ENCODE results near the gene MRPS31.

The MRPS31 gene

DNA sequence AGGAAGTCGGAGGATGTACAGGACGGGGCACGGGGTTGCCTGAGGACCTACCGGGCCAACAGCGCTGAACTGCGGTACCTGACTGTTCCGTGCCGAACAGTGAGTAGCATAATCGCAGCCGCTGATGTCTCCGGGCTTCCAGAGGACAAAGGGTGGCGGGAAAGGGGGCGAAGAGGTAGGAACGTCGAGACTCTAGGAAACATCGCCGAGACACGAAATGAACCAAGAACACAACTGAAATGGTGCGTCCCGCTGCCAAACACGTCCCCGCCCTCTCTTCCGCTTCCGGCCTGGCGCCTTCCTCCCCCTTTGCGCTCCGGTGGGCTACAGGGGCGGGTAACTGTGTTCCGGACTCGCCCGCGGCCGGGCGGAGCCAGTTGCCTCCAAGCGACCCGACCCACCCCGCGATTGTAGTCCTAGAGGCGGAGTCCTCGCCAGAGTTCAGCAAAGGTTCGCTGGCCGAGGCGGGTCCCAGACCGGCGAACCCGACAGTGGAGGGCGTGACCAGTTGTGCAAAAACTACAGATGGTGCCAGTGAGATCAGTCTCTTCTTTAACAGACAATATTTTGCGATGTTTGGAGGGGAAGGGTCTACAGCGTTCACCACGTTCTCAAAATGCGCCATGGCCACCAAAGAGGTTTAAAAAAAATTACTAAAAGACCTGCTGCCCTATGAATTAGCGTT is at the start of gene MRPS31:
MRPS31 (minus strand) TSS at position 257 of the 685 bp plus-strand sequence; CDS start at position 203, 54 bp downstream.
- Histone ChIP-seq H3K36me3 (ENCODE audit: control insufficient read depth in 2 of 2, insufficient read depth in 2 of 2, low read length in 2 of 2) (no peaks in the 10 kb centered on the region), H3K27me3 (ENCODE audit: control insufficient read depth in 2 of 2, insufficient read depth in 2 of 2, low read length in 2 of 2) (no peaks in the 10 kb centered on the region), H3K9me3 (ENCODE audit: control insufficient read depth in 2 of 2, low read length in 2 of 2) (no peaks in the 10 kb centered on the region), H3K9ac (ENCODE audit: low read depth in 1 of 2, low read length in 2 of 2) (peak within 1 kb of the TSS; percentile 97 to 98), H3K4me1 (ENCODE audit: control insufficient read depth in 2 of 2, insufficient read depth in 2 of 2, low read length in 2 of 2) (peaks cover 6 to 10% of the 10 kb centered on the region in 2 donors), H3K27ac (ENCODE audit: low read depth in 2 of 2, low read length in 2 of 2) (peak within 1 kb of the TSS; percentile 88 to 90), H3K4me3 (ENCODE audit: low read length in 2 of 2) (peak within 1 kb of the TSS; percentile 95 to 100)

DNA sequence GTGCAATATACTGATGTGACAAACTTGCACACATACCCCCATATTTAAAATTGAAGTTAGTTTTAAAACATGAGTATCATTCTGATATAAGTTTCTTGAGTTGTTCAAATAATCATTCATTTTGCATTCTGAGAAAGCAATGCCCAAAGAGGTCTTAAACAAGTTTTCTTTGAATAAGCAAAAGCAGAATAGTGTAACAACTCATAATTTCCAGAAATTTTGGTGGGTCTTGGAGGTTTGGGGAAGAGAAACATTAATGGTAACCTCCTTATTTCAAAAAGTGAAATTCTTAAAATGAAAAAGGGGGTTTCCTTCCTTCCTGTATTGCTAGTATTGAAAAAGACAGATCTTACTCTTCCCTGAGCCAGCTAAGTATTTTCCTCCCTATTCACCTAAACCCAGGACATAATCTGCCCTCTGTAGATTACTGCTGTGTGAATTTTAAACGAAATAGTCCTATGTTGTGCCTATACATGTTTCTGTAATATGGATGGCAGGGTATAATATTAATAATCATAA is 48.9 kb upstream of the MRPS31 start:
- H3K27me3 ChIP-seq (ENCODE audit: control insufficient read depth in 2 of 2, insufficient read depth in 2 of 2, low read length in 2 of 2): no peaks in the 10 kb centered on the region
- H3K36me3 ChIP-seq (ENCODE audit: control insufficient read depth in 2 of 2, insufficient read depth in 2 of 2, low read length in 2 of 2): peaks cover 0 to 4% of the 10 kb centered on the region in 2 donors
- no peaks in the 10 kb centered on the region for H3K9me3 ChIP-seq (ENCODE audit: control insufficient read depth in 2 of 2, low read length in 2 of 2)
- H3K9ac ChIP-seq (ENCODE audit: low read depth in 1 of 2, low read length in 2 of 2): no peak overlapping the region
- no peak overlapping the region for H3K27ac ChIP-seq (ENCODE audit: low read depth in 2 of 2, low read length in 2 of 2)
- H3K4me1 ChIP-seq (ENCODE audit: control insufficient read depth in 2 of 2, insufficient read depth in 2 of 2, low read length in 2 of 2): no peaks in the 10 kb centered on the region
- no peak overlapping the region for H3K4me3 ChIP-seq (ENCODE audit: low read length in 2 of 2)

GRCh38 chr13:40818926-40819325 is 47.9 kb upstream of the MRPS31 start:
- H3K4me1 ChIP-seq (ENCODE audit: control insufficient read depth in 2 of 2, insufficient read depth in 2 of 2, low read length in 2 of 2): no peaks in the 10 kb centered on the region
- H3K4me3 ChIP-seq (ENCODE audit: low read length in 2 of 2): no peak overlapping the region
- peaks cover 0 to 3% of the 10 kb centered on the region in 2 donors for H3K36me3 ChIP-seq (ENCODE audit: control insufficient read depth in 2 of 2, insufficient read depth in 2 of 2, low read length in 2 of 2)
- no peak overlapping the region for H3K27ac ChIP-seq (ENCODE audit: low read depth in 2 of 2, low read length in 2 of 2)
- H3K9ac ChIP-seq (ENCODE audit: low read depth in 1 of 2, low read length in 2 of 2): no peak overlapping the region
- no peaks in the 10 kb centered on the region for H3K27me3 ChIP-seq (ENCODE audit: control insufficient read depth in 2 of 2, insufficient read depth in 2 of 2, low read length in 2 of 2)
- no peaks in the 10 kb centered on the region for H3K9me3 ChIP-seq (ENCODE audit: control insufficient read depth in 2 of 2, low read length in 2 of 2)

DNA sequence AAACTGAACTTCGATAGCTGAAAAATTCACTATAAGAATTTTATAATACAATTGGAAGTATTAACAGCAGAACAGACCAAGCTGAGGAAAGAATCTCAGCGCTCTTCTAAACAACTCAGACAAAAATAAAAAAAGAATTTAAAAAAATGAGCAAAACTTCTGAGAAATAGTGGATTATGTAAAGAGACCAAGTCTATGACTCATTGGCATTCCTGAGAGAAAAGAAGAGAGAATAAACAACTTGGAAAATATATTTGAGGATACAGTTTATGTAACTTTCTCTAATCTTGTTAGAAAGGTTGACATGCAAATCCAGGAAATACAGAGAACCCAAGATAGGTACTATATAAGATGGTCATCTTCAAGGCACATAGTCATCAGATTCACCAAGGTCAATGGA is 43.8 kb upstream of the MRPS31 start:
- Histone ChIP-seq H3K27me3 (ENCODE audit: control insufficient read depth in 2 of 2, insufficient read depth in 2 of 2, low read length in 2 of 2) (no peaks in the 10 kb centered on the region), H3K9ac (ENCODE audit: low read depth in 1 of 2, low read length in 2 of 2) (no peak overlapping the region), H3K27ac (ENCODE audit: low read depth in 2 of 2, low read length in 2 of 2) (no peak overlapping the region), H3K9me3 (ENCODE audit: control insufficient read depth in 2 of 2, low read length in 2 of 2) (no peaks in the 10 kb centered on the region), H3K4me3 (ENCODE audit: low read length in 2 of 2) (no peak overlapping the region), H3K4me1 (ENCODE audit: control insufficient read depth in 2 of 2, insufficient read depth in 2 of 2, low read length in 2 of 2) (no peaks in the 10 kb centered on the region), H3K36me3 (ENCODE audit: control insufficient read depth in 2 of 2, insufficient read depth in 2 of 2, low read length in 2 of 2) (peaks cover 0 to 11% of the 10 kb centered on the region in 2 donors)

- no peaks in the 10 kb centered on the region for H3K9me3 ChIP-seq (ENCODE audit: control insufficient read depth in 2 of 2, low read length in 2 of 2)
- no peak overlapping the region for H3K27ac ChIP-seq (ENCODE audit: low read depth in 2 of 2, low read length in 2 of 2)
- peaks cover 0 to 19% of the 10 kb centered on the region in 2 donors for H3K36me3 ChIP-seq (ENCODE audit: control insufficient read depth in 2 of 2, insufficient read depth in 2 of 2, low read length in 2 of 2)
- H3K9ac ChIP-seq (ENCODE audit: low read depth in 1 of 2, low read length in 2 of 2): no peak overlapping the region
- no peaks in the 10 kb centered on the region for H3K4me1 ChIP-seq (ENCODE audit: control insufficient read depth in 2 of 2, insufficient read depth in 2 of 2, low read length in 2 of 2)
- no peaks in the 10 kb centered on the region for H3K27me3 ChIP-seq (ENCODE audit: control insufficient read depth in 2 of 2, insufficient read depth in 2 of 2, low read length in 2 of 2)
- no peak overlapping the region for H3K4me3 ChIP-seq (ENCODE audit: low read length in 2 of 2)
Measured at GRCh38 chr13:40813667-40814454, 42.9 kb upstream of the MRPS31 start.

GRCh38 chr13:40812724-40813445 is 41.9 kb upstream of the MRPS31 start:
- no peak overlapping the region for H3K27ac ChIP-seq (ENCODE audit: low read depth in 2 of 2, low read length in 2 of 2)
- no peaks in the 10 kb centered on the region for H3K27me3 ChIP-seq (ENCODE audit: control insufficient read depth in 2 of 2, insufficient read depth in 2 of 2, low read length in 2 of 2)
- no peaks in the 10 kb centered on the region for H3K4me1 ChIP-seq (ENCODE audit: control insufficient read depth in 2 of 2, insufficient read depth in 2 of 2, low read length in 2 of 2)
- H3K4me3 ChIP-seq (ENCODE audit: low read length in 2 of 2): no peak overlapping the region
- peaks cover 3 to 20% of the 10 kb centered on the region in 2 donors for H3K36me3 ChIP-seq (ENCODE audit: control insufficient read depth in 2 of 2, insufficient read depth in 2 of 2, low read length in 2 of 2)
- no peak overlapping the region for H3K9ac ChIP-seq (ENCODE audit: low read depth in 1 of 2, low read length in 2 of 2)
- H3K9me3 ChIP-seq (ENCODE audit: control insufficient read depth in 2 of 2, low read length in 2 of 2): no peaks in the 10 kb centered on the region

DNA sequence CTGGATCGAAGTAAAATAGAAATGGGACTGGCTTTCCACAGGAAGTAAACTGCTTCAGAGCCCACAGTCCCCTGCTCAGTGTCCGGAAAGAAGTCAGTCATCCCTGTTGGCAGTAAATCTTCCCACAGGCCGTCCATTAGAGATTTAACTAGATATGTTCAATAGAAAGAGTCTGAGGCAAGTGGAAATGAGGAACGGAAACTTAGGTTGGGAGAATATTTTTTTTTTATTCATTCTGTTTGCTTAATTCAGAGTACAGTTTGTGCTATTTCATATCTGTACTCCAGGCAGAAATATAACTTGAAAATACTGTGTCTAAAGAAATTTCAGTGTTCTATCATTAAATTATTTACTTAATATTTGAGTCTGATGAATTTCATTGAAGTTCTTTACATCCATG is 41.1 kb upstream of the MRPS31 start:
- no peak overlapping the region for H3K4me3 ChIP-seq (ENCODE audit: low read length in 2 of 2)
- H3K4me1 ChIP-seq (ENCODE audit: control insufficient read depth in 2 of 2, insufficient read depth in 2 of 2, low read length in 2 of 2): no peaks in the 10 kb centered on the region
- no peak overlapping the region for H3K27ac ChIP-seq (ENCODE audit: low read depth in 2 of 2, low read length in 2 of 2)
- no peaks in the 10 kb centered on the region for H3K27me3 ChIP-seq (ENCODE audit: control insufficient read depth in 2 of 2, insufficient read depth in 2 of 2, low read length in 2 of 2)
- H3K9ac ChIP-seq (ENCODE audit: low read depth in 1 of 2, low read length in 2 of 2): no peak overlapping the region
- peaks cover 6 to 20% of the 10 kb centered on the region in 2 donors for H3K36me3 ChIP-seq (ENCODE audit: control insufficient read depth in 2 of 2, insufficient read depth in 2 of 2, low read length in 2 of 2)
- no peaks in the 10 kb centered on the region for H3K9me3 ChIP-seq (ENCODE audit: control insufficient read depth in 2 of 2, low read length in 2 of 2)

DNA sequence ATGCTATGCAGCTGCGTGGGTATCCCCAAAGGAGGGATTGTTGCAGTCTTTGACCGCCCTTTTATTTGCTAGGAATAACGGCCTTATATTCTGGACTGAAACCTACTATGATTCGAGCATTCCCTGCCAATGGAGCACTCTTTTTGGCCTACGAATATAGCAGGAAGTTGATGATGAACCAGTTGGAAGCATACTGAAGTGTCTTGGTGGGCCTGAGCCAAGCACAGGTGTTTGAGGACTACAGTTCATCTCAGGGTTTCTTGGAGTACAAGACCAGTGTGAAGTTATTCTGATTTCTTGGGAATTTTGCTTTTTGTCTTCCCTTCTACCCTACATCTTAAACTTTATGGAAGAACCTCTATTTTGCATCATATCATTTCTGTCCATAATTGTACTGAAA is 38.5 kb upstream of the MRPS31 start:
- Histone ChIP-seq H3K4me1 (ENCODE audit: control insufficient read depth in 2 of 2, insufficient read depth in 2 of 2, low read length in 2 of 2) (no peaks in the 10 kb centered on the region), H3K9ac (ENCODE audit: low read depth in 1 of 2, low read length in 2 of 2) (no peak overlapping the region), H3K4me3 (ENCODE audit: low read length in 2 of 2) (no peak overlapping the region), H3K9me3 (ENCODE audit: control insufficient read depth in 2 of 2, low read length in 2 of 2) (no peaks in the 10 kb centered on the region), H3K36me3 (ENCODE audit: control insufficient read depth in 2 of 2, insufficient read depth in 2 of 2, low read length in 2 of 2) (peaks cover 9 to 33% of the 10 kb centered on the region in 2 donors), H3K27me3 (ENCODE audit: control insufficient read depth in 2 of 2, insufficient read depth in 2 of 2, low read length in 2 of 2) (no peaks in the 10 kb centered on the region), H3K27ac (ENCODE audit: low read depth in 2 of 2, low read length in 2 of 2) (no peak overlapping the region)

DNA sequence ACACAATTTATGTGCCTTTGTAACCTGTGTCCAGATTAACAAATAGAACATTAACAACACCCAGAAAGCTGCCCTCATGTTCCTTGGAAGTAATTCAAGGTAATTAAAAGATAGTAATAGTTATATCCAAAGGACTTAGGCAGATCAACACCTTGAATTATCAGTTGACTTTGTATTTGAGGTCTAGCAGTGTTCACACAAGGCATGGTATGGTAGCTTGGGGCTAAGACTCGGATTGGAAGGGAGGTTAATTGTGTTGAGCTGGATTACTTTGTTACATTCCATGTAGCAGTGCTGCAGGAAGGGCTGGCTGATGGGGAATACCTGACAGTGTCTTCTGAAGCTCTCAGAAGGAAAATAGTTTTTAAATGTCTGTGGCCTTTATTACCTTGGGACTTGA is 35.3 kb upstream of the MRPS31 start:
- no peaks in the 10 kb centered on the region for H3K9me3 ChIP-seq (ENCODE audit: control insufficient read depth in 2 of 2, low read length in 2 of 2)
- peaks cover 12 to 24% of the 10 kb centered on the region in 2 donors for H3K36me3 ChIP-seq (ENCODE audit: control insufficient read depth in 2 of 2, insufficient read depth in 2 of 2, low read length in 2 of 2)
- peaks cover 6 to 10% of the 10 kb centered on the region in 2 donors for H3K4me1 ChIP-seq (ENCODE audit: control insufficient read depth in 2 of 2, insufficient read depth in 2 of 2, low read length in 2 of 2)
- H3K4me3 ChIP-seq (ENCODE audit: low read length in 2 of 2): no peak overlapping the region
- no peak overlapping the region for H3K27ac ChIP-seq (ENCODE audit: low read depth in 2 of 2, low read length in 2 of 2)
- no peaks in the 10 kb centered on the region for H3K27me3 ChIP-seq (ENCODE audit: control insufficient read depth in 2 of 2, insufficient read depth in 2 of 2, low read length in 2 of 2)
- no peak overlapping the region for H3K9ac ChIP-seq (ENCODE audit: low read depth in 1 of 2, low read length in 2 of 2)

GRCh38 chr13:40803316-40803715 is 32.3 kb upstream of the MRPS31 start:
- H3K36me3 ChIP-seq (ENCODE audit: control insufficient read depth in 2 of 2, insufficient read depth in 2 of 2, low read length in 2 of 2): peaks cover 12 to 23% of the 10 kb centered on the region in 2 donors
- H3K27me3 ChIP-seq (ENCODE audit: control insufficient read depth in 2 of 2, insufficient read depth in 2 of 2, low read length in 2 of 2): no peaks in the 10 kb centered on the region
- H3K9me3 ChIP-seq (ENCODE audit: control insufficient read depth in 2 of 2, low read length in 2 of 2): no peaks in the 10 kb centered on the region
- no peak overlapping the region for H3K27ac ChIP-seq (ENCODE audit: low read depth in 2 of 2, low read length in 2 of 2)
- H3K4me1 ChIP-seq (ENCODE audit: control insufficient read depth in 2 of 2, insufficient read depth in 2 of 2, low read length in 2 of 2): peaks cover 6 to 10% of the 10 kb centered on the region in 2 donors
- H3K4me3 ChIP-seq (ENCODE audit: low read length in 2 of 2): no peak overlapping the region
- no peak overlapping the region for H3K9ac ChIP-seq (ENCODE audit: low read depth in 1 of 2, low read length in 2 of 2)

Data from mucosa of rectum (tissue), 2 donors.